ENCODE data around the gene OR5AP2. TPM values are rescaled to one million over a fixed set of nuclear protein-coding genes. Genes with fewer than 3 reads are reported as not detected.
"Not testable (repeated sequence)": the region's sequence is repeated elsewhere in the genome, so short reads cannot be mapped to it uniquely, and the experiment has no call there.

The OR5AP2 gene
- total RNA-seq, 4 donors from 2014 or later: not detected

DNA sequence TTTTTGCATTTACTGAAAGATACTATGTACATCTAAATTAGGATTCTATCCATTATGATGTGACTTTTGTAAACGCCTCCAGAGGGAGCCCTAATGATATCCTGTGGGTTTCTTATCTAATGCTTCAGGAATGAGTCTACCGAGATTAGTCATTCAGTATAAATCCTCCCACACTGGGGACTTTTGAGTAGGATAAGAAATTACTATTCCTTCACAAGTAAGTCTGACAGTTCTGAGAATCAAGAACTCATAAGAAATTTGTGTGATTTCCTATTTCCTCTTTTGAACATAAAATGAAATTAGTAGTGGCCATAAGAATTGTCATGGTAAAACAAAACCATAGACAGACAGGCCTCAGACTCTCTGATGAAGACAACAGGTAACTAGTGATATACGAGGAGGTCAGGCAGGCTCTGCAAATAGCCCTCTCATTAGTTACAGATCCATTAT lies 17.6 kb downstream of the OR5AP2 start:
- no peaks in the 10 kb centered on the region for H3K27me3 ChIP-seq
- H3K4me3 ChIP-seq: no peak overlapping the region
- WGBS: 10% methylated on average over 3 of the region's 3 CpGs
- intact Hi-C loops (cut with DNase I): loop anchor here (5.0 kb wide), 1 partner anchor 158 kb away; no protein-coding TSS in a partner anchor
- H3K4me1 ChIP-seq: no peaks in the 10 kb centered on the region
- H3K27ac ChIP-seq (replicated peaks in 1 of 4): no peak overlapping the region
- H3K9me3 ChIP-seq: no peaks in the 10 kb centered on the region
- TF ChIP-seq, protein P1, sequence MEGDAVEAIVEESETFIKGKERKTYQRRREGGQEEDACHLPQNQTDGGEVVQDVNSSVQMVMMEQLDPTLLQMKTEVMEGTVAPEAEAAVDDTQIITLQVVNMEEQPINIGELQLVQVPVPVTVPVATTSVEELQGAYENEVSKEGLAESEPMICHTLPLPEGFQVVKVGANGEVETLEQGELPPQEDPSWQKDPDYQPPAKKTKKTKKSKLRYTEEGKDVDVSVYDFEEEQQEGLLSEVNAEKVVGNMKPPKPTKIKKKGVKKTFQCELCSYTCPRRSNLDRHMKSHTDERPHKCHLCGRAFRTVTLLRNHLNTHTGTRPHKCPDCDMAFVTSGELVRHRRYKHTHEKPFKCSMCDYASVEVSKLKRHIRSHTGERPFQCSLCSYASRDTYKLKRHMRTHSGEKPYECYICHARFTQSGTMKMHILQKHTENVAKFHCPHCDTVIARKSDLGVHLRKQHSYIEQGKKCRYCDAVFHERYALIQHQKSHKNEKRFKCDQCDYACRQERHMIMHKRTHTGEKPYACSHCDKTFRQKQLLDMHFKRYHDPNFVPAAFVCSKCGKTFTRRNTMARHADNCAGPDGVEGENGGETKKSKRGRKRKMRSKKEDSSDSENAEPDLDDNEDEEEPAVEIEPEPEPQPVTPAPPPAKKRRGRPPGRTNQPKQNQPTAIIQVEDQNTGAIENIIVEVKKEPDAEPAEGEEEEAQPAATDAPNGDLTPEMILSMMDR (IDR thresholded peaks at IDR 0.05): peak in 1 of 3 experiments; percentile 40
- no peak for TF ChIP-seq POLR2AphosphoS5 (IDR thresholded peaks at IDR 0.05)
- DNase-seq (ENCODE audit: extremely low spot score): no peak
- H3K36me3 ChIP-seq: no peaks in the 10 kb centered on the region

DNA sequence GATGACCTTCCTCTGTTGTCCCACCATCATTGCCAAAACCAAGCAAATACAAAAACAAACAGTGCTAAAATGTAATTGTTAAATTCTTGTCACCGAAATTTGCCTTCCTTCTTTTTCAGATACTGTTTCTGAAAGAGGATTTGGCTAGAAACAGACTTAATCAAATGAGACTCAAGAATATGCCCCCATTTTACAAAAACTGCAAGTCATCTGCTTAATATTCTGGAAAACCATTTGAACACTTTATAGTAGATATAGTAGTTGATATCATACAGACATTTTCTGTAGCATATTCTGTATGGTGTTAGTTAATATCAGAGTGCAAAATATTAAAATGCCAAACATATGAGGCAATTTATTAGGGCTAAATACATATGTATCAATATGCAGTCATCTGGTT lies 31.1 kb downstream of the OR5AP2 start:
- Histone ChIP-seq H3K4me1 (no peaks in the 10 kb centered on the region), H3K27me3 (no peaks in the 10 kb centered on the region), H3K27ac (replicated peaks in 1 of 4) (no peak overlapping the region), H3K36me3 (no peaks in the 10 kb centered on the region), H3K9me3 (no peaks in the 10 kb centered on the region), H3K4me3 (no peak overlapping the region)
- no peak for DNase-seq (ENCODE audit: extremely low spot score)
- intact Hi-C loops (cut with DNase I): no loop called here
- TF ChIP-seq, protein P1 (IDR thresholded peaks at IDR 0.05): no peak
- no peak for TF ChIP-seq POLR2A (IDR thresholded peaks at IDR 0.05; ENCODE audit: low read depth)
- TF ChIP-seq EP300 (IDR thresholded peaks at IDR 0.05): no peak
- TF ChIP-seq POLR2AphosphoS5 (IDR thresholded peaks at IDR 0.05): no peak
- WGBS: 87% methylated on average over 1 of the region's 1 CpG

- H3K4me1 ChIP-seq; DNase-seq (ENCODE audit: extremely low spot score); intact Hi-C loops (cut with DNase I); H3K27ac ChIP-seq (replicated peaks in 1 of 4); H3K4me3 ChIP-seq; H3K36me3 ChIP-seq; H3K27me3 ChIP-seq: not testable (repeated sequence)
- 91% methylated on average over 14 of the region's 20 CpGs for WGBS
- H3K9me3 ChIP-seq: peaks cover 0 to 15% (median 4%) of the 10 kb centered on the region in 4 donors
Observed at GRCh38 chr11:56592088-56592717, 50.0 kb downstream of the OR5AP2 start.

Small RNA genes within 50 kb of the gene (small RNA-seq; reads per million reads assigned to genes)
- 0 reads per million in 3 donors for gene AP004245.1

Other genes starting within 250 kb of the OR5AP2 start
- not detected for gene OR5AL1, start 229.7 kb downstream of the OR5AP2 start, total RNA-seq
- gene OR5M3, start 169.1 kb downstream of the OR5AP2 start, total RNA-seq: not detected
- gene OR5M8, start 151.1 kb downstream of the OR5AP2 start, total RNA-seq: not detected
- gene OR5M11, start 99.2 kb downstream of the OR5AP2 start, total RNA-seq: not detected
- gene OR5M10, start 64.7 kb downstream of the OR5AP2 start, total RNA-seq: not detected
- not detected for gene OR5M1, start 27.6 kb downstream of the OR5AP2 start, total RNA-seq
- not detected for gene OR5AR1, start 21.2 kb upstream of the OR5AP2 start, total RNA-seq
- not detected for gene OR9G1, start 56.7 kb upstream of the OR5AP2 start, total RNA-seq
- gene OR9G4, start 106.3 kb upstream of the OR5AP2 start, total RNA-seq: not detected